PC-9 (cell line): ENCODE data around the gene MOB3A. TPM values are rescaled to one million over a fixed set of nuclear protein-coding genes. Genes with fewer than 3 reads are reported as not detected.

ENCODE experiments used
- BruUV-seq: library from RNA; stranded (reverse); fragments of 400-500 nt; replicated peaks from 2 replicates; lab custom pipeline; 2021; lab: Mats Ljungman, UMichigan
- CTCF ChIA-PET: fragments of 300-600 bp; sonication (Branson Sonifier 250); formaldehyde crosslinking; loops from one replicate; lab custom pipeline; 2022; ENCODE audit warnings: antibody characterized with exemption; lab: Charles Lee
- POLR2A ChIA-PET: fragments of 300-600 bp; sonication (Branson Sonifier 250); formaldehyde crosslinking; loops from one replicate; lab custom pipeline; 2022; ENCODE audit warnings: antibody characterized with exemption; ENCODE audit not compliant: unreplicated experiment; lab: Charles Lee
- DNase-seq, 2 experiments: peaks; one replicate each; pipeline versions ENCODE4 v3.0.0 to v3.0.0-alpha.2; 2015 to 2022; ENCODE audit warnings: mixed read lengths in 1 of 2
- H2AFZ ChIP-seq: fragments of 200-600 bp; sonication (generic); 2 replicates; pipeline ENCODE4 v1.8.1; 2017; ENCODE audit warnings: antibody characterized with exemption
- H3F3A ChIP-seq: fragments of 200-600 bp; sonication (generic); 2 replicates; pipeline ENCODE4 v1.8.1; 2017; ENCODE audit warnings: antibody characterized with exemption, mild to moderate bottlenecking, low read depth; ENCODE audit not compliant: insufficient read depth
- H3K27ac ChIP-seq: fragments of 200-600 bp; sonication (generic); 2 replicates; pipeline ENCODE4 v1.6.1; 2016; ENCODE audit warnings: mixed run types
- H3K27me3 ChIP-seq: fragments of 200-600 bp; sonication (generic); 2 replicates; pipeline ENCODE4 v1.6.1; 2016; ENCODE audit warnings: low read depth, mixed run types; ENCODE audit not compliant: insufficient read depth
- H3K36me3 ChIP-seq: fragments of 200-600 bp; sonication (generic); 2 replicates; pipeline ENCODE4 v1.6.1; 2016; ENCODE audit warnings: low read depth, mixed run types
- H3K4me1 ChIP-seq: fragments of 200-600 bp; sonication (generic); replicated peaks from 2 replicates; pipeline ENCODE4 v1.6.1; 2016; ENCODE audit warnings: mixed run types; ENCODE audit not compliant: insufficient read depth
- H3K4me2 ChIP-seq: fragments of 200-600 bp; sonication (generic); 2 replicates; pipeline ENCODE4 v1.6.1; 2017; ENCODE audit warnings: mixed run types
- H3K4me3 ChIP-seq: fragments of 200-600 bp; sonication (generic); 2 replicates; pipeline ENCODE4 v1.6.1; 2016; ENCODE audit warnings: mixed run types
- H3K79me2 ChIP-seq: fragments of 200-600 bp; sonication (generic); 2 replicates; pipeline ENCODE4 v1.6.1; 2017; ENCODE audit warnings: low read depth, mixed run types
- H3K9me2 ChIP-seq: fragments of 200-600 bp; sonication (generic); 2 replicates; pipeline ENCODE4 v1.8.1; 2017; ENCODE audit warnings: mild to moderate bottlenecking; ENCODE audit not compliant: insufficient read depth
- H3K9me3 ChIP-seq: fragments of 200-600 bp; sonication (generic); 2 replicates; pipeline ENCODE4 v1.8.1; 2016; ENCODE audit warnings: low read depth; ENCODE audit not compliant: insufficient read depth
- H4K20me1 ChIP-seq: fragments of 200-600 bp; sonication (generic); 2 replicates; pipeline ENCODE4 v1.8.1; 2017; ENCODE audit not compliant: insufficient read depth
- EZH2 ChIP-seq: fragments of 200-600 bp; sonication (generic); IDR thresholded peaks from 2 replicates; pipeline ENCODE4 v1.8.0; 2017; ENCODE audit warnings: antibody characterized with exemption, low read depth
- intact Hi-C: fragments of 100-400 bp; cut with micrococcal nuclease; formaldehyde crosslinking; loops from one replicate; pipeline ENCODE4 v1.10.0; 2022; ENCODE audit not compliant: unreplicated experiment
- total RNA-seq: library from RNA; stranded (reverse); gene quantifications from 2 replicates; pipeline ENCODE4 v1.2.3, GENCODE V29; 2021
- TF ChIP-seq, protein P1 (sequence below): fragments of 200-600 bp; sonication (generic); conservative IDR thresholded peaks from 2 replicates; pipeline ENCODE4 v1.6.1; 2017; ENCODE audit warnings: mixed run types, antibody characterized with exemption, mild to moderate bottlenecking, moderate library complexity

Gene MOB3A
- total RNA-seq, 1 experiment from 2014 or later, result 28.9 TPM

DNA sequence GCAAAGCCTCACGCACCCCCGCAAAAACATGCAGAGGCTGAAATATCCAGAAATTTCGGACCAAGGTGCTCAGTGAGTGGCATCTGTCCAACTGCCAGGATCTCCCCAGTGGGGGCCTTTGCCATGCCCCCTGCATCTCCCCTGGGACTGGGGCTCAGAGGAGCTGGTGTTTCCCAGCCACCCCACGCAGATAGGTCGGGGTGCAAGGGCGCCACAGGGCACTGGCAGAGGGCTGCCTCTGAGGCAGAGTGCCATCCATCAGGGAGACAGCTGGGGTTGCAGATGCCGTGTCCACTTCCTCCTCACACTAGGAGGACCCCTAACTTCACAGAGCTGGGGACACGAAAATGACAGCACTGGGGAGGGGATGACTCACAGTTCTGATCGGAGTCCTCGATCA, 26.9 kb upstream of the MOB3A start:
- no peak for TF ChIP-seq EZH2
- TF ChIP-seq, protein P1, sequence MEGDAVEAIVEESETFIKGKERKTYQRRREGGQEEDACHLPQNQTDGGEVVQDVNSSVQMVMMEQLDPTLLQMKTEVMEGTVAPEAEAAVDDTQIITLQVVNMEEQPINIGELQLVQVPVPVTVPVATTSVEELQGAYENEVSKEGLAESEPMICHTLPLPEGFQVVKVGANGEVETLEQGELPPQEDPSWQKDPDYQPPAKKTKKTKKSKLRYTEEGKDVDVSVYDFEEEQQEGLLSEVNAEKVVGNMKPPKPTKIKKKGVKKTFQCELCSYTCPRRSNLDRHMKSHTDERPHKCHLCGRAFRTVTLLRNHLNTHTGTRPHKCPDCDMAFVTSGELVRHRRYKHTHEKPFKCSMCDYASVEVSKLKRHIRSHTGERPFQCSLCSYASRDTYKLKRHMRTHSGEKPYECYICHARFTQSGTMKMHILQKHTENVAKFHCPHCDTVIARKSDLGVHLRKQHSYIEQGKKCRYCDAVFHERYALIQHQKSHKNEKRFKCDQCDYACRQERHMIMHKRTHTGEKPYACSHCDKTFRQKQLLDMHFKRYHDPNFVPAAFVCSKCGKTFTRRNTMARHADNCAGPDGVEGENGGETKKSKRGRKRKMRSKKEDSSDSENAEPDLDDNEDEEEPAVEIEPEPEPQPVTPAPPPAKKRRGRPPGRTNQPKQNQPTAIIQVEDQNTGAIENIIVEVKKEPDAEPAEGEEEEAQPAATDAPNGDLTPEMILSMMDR, result no peak
- intact Hi-C loops, result no loop called here
- Histone ChIP-seq H2AFZ (no peak overlapping the region), H3K4me1 (no peaks in the 10 kb centered on the region), H3K9me3 (no peaks in the 10 kb centered on the region), H3K4me3 (no peak overlapping the region), H3K27me3 (no peaks in the 10 kb centered on the region), H3K4me2 (no peak overlapping the region), H3F3A (no peaks in the 10 kb centered on the region), H4K20me1 (peaks cover 12% of the 10 kb centered on the region; the same call in 1 of the 2 replicates), H3K9me2 (no peaks in the 10 kb centered on the region), H3K27ac (no peak overlapping the region), H3K79me2 (no peaks in the 10 kb centered on the region), H3K36me3 (no peaks in the 10 kb centered on the region)
- CTCF ChIA-PET, result no interaction called here
- POLR2A ChIA-PET, result no interaction called here
- BruUV-seq, result no TSS peak
- no peak for DNase-seq

DNA sequence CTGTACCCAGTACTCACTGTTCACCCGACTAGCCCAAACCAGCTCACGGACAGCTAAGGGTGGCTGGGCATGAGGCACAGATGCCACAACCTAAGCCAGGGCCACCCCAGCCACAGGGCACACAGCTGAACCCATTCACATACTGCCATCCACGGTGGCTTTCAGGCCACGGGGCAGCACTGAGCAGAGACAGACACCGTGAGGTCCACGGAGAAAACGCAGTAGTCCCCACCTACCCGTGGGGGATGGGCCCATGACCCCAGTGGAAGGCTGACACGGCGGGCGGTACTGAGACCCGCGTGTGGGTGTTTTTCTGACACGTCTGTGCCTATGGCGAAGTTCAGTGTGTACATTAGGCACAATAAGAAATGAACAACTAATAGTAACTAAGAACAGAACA, 26.1 kb upstream of the MOB3A start:
- no peaks in the 10 kb centered on the region for H3K36me3 ChIP-seq
- no peak overlapping the region for H3K27ac ChIP-seq
- no peaks in the 10 kb centered on the region for H3K9me2 ChIP-seq
- H3K4me3 ChIP-seq, result no peak overlapping the region
- TF ChIP-seq, protein P1, result no peak
- TF ChIP-seq EZH2, result no peak
- no peaks in the 10 kb centered on the region for H3K9me3 ChIP-seq
- no peaks in the 10 kb centered on the region for H3K27me3 ChIP-seq
- no peak overlapping the region for H3K4me2 ChIP-seq
- intact Hi-C loops, result no loop called here
- no peak for DNase-seq
- ChIA-PET CTCF (no interaction called here), POLR2A (no interaction called here)
- no peaks in the 10 kb centered on the region for H3K79me2 ChIP-seq
- H3K4me1 ChIP-seq, result no peaks in the 10 kb centered on the region
- no peak overlapping the region for H2AFZ ChIP-seq
- H4K20me1 ChIP-seq, result peaks cover 12% of the 10 kb centered on the region; the same call in 1 of the 2 replicates
- H3F3A ChIP-seq, result no peaks in the 10 kb centered on the region
- BruUV-seq, result no TSS peak

DNA sequence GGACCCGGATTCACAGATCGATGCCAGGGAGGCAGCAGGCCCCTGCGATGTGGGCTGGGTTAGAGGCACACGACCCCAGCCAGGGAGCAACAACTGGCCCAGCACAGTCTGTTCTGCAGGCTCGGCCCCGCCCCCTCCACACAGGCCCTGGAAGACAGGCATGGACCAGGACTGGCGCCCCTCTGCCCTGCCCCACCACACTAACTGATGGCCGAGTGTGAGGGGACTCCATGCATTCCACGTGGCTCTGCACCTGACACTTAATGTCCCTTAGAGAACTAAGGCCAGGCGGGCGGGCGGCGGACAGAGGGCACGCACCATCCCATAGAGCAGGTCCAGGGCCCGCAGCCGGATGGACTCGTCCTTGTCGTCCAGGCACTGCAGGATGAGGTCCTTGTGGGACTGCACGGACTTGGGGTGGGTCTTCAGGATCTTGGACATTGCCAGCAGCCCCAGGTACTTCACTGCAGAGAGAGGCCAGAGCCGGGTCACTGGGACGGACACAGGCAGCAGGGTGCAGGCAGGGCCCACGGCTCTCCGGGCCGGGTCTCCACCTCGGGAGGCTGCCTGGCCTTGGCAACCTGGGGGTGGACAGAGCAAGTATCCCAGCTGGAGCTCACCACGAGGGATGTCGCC, 25.4 kb upstream of the MOB3A start:
- Histone ChIP-seq H3K27ac (no peak overlapping the region), H3K79me2 (no peaks in the 10 kb centered on the region), H3K4me2 (no peak overlapping the region), H3K9me3 (no peaks in the 10 kb centered on the region), H3K27me3 (no peaks in the 10 kb centered on the region), H3K36me3 (no peaks in the 10 kb centered on the region), H4K20me1 (peaks cover 12% of the 10 kb centered on the region; the same call in 1 of the 2 replicates), H2AFZ (no peak overlapping the region), H3K4me1 (no peaks in the 10 kb centered on the region), H3K9me2 (no peaks in the 10 kb centered on the region), H3K4me3 (no peak overlapping the region), H3F3A (no peaks in the 10 kb centered on the region)
- BruUV-seq, result no TSS peak
- TF ChIP-seq EZH2, result no peak
- TF ChIP-seq, protein P1, result no peak
- POLR2A ChIA-PET, result no interaction called here
- intact Hi-C loops, result no loop called here
- no peak for DNase-seq
- CTCF ChIA-PET, result no interaction called here
